Measurements from ENCODE around the gene MARCHF11.

Gene MARCHF11

DNA sequence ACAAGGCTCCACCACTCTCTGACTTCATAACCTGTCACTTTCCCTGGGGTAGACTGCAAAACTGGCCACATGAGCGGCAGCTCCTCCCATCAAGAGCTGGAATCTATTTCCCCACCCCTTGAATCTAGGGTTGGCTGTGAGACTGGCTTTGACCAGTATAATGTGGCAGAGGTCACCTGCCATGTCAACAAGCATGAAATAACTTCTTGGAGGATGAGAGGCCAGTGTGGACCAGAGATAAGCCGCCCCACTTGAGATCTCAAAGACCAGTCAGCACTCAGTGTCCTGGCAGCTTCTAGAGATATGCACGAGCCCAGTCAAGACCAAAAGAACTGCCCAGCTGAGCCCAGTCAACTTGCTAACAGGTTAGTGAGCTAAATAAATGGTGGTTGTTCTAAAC lies 59.0 kb downstream of the MARCHF11 start:
- no peak overlapping the region for H3K4me3 ChIP-seq (ENCODE audit: low read depth, low read length)
- in situ Hi-C loops (cut with HindIII; ENCODE audit: low sequenced_read_pairs), result no loop called here
- DNase-seq (ENCODE audit: low read depth, low spot score), result no peak
- TF ChIP-seq, protein P1, sequence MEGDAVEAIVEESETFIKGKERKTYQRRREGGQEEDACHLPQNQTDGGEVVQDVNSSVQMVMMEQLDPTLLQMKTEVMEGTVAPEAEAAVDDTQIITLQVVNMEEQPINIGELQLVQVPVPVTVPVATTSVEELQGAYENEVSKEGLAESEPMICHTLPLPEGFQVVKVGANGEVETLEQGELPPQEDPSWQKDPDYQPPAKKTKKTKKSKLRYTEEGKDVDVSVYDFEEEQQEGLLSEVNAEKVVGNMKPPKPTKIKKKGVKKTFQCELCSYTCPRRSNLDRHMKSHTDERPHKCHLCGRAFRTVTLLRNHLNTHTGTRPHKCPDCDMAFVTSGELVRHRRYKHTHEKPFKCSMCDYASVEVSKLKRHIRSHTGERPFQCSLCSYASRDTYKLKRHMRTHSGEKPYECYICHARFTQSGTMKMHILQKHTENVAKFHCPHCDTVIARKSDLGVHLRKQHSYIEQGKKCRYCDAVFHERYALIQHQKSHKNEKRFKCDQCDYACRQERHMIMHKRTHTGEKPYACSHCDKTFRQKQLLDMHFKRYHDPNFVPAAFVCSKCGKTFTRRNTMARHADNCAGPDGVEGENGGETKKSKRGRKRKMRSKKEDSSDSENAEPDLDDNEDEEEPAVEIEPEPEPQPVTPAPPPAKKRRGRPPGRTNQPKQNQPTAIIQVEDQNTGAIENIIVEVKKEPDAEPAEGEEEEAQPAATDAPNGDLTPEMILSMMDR (IDR thresholded peaks at IDR 0.05; ENCODE audit: low read depth, low read length), result no peak

DNA sequence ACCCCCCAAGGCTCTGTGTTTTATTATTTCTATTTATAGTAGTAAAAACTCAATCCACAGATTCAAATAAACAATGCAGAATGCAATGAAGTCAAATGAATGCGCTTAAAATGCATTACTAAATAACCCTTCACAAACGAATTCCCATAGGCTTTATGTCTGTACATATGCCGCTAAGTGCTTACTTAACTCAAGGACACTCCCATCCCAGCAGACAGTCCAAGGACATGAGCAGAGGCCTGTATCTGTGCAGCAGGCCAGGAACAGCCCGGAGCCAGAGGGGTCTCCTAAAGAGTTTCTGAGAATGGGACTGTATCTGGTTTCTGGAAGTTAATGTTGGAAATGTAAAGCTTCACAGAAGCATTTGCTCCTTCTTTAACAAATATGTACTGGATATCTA lies 59.8 kb downstream of the MARCHF11 start:
- DNase-seq (ENCODE audit: low read depth, low spot score), result no peak
- in situ Hi-C loops (cut with HindIII; ENCODE audit: low sequenced_read_pairs), result no loop called here
- TF ChIP-seq, protein P1 (IDR thresholded peaks at IDR 0.05; ENCODE audit: low read depth, low read length), result no peak
- H3K4me3 ChIP-seq (ENCODE audit: low read depth, low read length), result no peak overlapping the region

DNA sequence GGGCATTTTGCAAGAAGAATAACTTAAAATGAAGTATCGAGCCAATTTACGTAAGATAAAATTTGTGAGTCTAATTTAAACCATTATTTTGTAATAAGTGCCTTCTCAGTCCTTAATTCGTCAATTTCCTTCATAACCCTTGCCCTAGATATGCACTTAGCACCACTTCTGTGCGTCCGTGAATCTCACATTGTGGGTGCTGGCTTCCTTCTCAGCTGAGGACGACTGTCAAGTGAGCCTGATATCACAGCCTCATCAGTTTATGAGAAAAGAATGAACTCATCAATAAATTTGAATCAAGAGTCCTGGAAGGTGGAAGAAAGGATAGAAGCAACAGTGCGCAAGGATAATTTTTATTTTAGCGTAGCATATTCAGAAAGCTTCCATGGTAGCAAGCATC lies 64.5 kb downstream of the MARCHF11 start:
- in situ Hi-C loops (cut with HindIII; ENCODE audit: low sequenced_read_pairs), result no loop called here
- no peak for DNase-seq (ENCODE audit: low read depth, low spot score)
- TF ChIP-seq, protein P1 (IDR thresholded peaks at IDR 0.05; ENCODE audit: low read depth, low read length), result no peak
- no peak overlapping the region for H3K4me3 ChIP-seq (ENCODE audit: low read depth, low read length)

DNA sequence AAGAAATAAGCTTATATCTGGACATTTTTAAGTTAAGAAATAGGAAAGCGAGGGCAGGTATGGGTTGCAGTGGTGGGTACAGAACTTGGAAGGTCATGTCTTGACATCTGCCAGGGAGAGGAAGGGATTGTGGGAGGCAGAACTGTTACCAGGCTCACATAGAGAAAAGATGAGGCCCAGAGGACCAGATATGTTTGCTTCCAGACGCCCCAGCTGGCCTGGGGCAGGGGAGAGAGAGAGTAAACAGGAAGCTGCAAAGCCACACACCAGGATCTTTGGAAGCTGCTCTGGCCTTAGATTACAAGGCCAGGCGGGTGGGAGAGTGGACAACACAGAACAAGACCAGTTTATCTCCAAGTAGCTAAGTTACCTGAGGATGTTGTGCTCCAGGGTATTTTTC lies 71.2 kb downstream of the MARCHF11 start:
- H3K4me3 ChIP-seq (ENCODE audit: low read depth, low read length), result no peak overlapping the region
- TF ChIP-seq, protein P1 (IDR thresholded peaks at IDR 0.05; ENCODE audit: low read depth, low read length), result no peak
- in situ Hi-C loops (cut with HindIII; ENCODE audit: low sequenced_read_pairs), result no loop called here
- DNase-seq (ENCODE audit: low read depth, low spot score), result no peak

DNA sequence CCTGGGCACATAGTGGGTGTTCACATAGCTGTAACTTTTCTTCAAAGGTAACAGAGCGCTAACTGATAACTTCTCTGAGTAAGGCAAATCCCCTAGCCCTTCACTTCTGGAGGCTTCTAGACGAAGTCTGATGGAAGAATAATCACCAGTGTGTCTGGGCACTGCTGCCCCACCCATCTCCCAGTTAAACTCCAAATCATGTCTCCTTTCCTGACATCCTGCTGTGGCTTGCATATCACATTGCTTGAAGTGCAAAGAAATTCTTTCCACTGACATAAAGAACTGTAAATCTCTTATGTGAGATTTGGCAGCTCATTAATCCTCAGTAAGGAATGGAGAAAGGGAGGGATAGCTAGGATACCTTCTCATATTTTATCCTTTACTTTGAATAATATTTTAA lies 74.6 kb downstream of the MARCHF11 start:
- TF ChIP-seq, protein P1 (IDR thresholded peaks at IDR 0.05; ENCODE audit: low read depth, low read length), result no peak
- in situ Hi-C loops (cut with HindIII; ENCODE audit: low sequenced_read_pairs), result no loop called here

DNA sequence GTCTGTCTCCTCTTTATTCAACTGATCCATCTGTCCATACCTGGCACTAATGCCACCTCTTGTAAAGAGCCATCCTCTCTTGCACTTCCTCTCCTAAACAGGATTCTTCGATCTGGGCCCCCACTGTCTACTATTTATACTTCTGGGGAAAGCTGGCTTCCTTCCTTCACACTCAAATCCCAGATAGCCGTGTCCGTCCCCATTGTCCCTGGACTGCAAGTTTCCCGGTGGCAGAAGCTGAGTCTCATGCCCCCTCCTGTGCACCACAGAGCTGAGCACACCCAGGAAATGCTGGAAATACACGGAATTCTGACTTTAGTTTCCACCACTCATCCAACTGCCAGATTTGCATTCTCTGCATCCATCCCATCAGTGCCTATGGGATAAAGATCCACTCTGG lies 84.0 kb downstream of the MARCHF11 start:
- in situ Hi-C loops (cut with HindIII; ENCODE audit: low sequenced_read_pairs), result no loop called here
- H3K4me3 ChIP-seq (ENCODE audit: low read depth, low read length), result no peak overlapping the region
- no peak for DNase-seq (ENCODE audit: low read depth, low spot score)
- TF ChIP-seq, protein P1 (IDR thresholded peaks at IDR 0.05; ENCODE audit: low read depth, low read length), result no peak

More for the DNA sequence above, 74.6 kb downstream of the MARCHF11 start:
- no peak for DNase-seq (ENCODE audit: low read depth, low spot score)
- H3K4me3 ChIP-seq (ENCODE audit: low read depth, low read length), result no peak overlapping the region

DNA sequence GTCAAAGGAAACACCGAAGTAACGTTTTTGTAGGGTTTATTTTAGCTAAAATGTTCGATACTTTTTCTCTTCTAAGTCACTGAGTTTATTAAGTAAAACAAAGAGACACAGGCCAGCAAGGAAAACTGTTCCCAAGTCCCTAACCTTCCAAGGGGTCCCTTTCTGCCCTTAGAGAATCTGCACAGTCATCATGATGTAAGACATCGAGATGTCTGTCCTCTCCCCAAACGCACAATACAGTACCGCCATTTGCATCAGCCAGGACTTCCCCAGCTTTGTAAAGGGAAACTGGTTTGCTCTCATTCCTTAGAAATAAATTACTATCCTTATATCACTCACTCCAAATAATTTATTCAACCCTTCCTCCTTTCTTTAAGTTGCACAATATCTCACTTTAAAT lies 89.3 kb downstream of the MARCHF11 start:
- no peak overlapping the region for H3K4me3 ChIP-seq (ENCODE audit: low read depth, low read length)
- TF ChIP-seq, protein P1 (IDR thresholded peaks at IDR 0.05; ENCODE audit: low read depth, low read length), result no peak
- no peak for DNase-seq (ENCODE audit: low read depth, low spot score)
- in situ Hi-C loops (cut with HindIII; ENCODE audit: low sequenced_read_pairs), result no loop called here

All from astrocyte of the spinal cord (primary cell).